Germinal center (tissue), 1 donor: ENCODE data around the gene NOS2.
"Not testable (repeated sequence)": the region's sequence is repeated elsewhere in the genome, so short reads cannot be mapped to it uniquely, and the experiment has no call there.

Experiments
- DNase-seq: peaks from one replicate; pipeline ENCODE4 v3.0.0; 2012; ENCODE audit warnings: mixed read lengths, low spot score

The NOS2 gene

DNA sequence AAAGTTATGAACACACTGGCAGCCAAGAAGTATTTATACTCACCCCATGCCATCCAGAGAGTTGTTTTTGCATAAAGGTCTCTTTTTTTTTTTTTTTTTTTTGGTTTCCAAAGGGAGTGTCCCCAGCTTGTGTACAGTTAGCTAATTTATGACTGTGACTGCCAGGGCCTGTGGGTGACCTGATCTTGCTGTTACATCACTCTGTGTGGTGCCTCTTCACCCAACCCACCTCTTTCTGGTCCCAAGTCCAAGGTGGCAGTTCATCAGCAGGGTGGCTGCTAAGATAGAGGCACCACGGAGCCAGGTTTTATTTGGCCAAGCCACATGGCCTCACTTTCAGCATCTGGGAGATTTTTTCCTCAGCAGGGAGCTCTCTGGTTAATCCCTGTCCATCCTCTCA, at the start of gene NOS2:
Gene NOS2 (minus strand): TSS at position 8 of the 400 bp plus-strand sequence. CDS start 1,720 bp downstream, outside the sequence.
- DNase-seq, result no peak

DNA sequence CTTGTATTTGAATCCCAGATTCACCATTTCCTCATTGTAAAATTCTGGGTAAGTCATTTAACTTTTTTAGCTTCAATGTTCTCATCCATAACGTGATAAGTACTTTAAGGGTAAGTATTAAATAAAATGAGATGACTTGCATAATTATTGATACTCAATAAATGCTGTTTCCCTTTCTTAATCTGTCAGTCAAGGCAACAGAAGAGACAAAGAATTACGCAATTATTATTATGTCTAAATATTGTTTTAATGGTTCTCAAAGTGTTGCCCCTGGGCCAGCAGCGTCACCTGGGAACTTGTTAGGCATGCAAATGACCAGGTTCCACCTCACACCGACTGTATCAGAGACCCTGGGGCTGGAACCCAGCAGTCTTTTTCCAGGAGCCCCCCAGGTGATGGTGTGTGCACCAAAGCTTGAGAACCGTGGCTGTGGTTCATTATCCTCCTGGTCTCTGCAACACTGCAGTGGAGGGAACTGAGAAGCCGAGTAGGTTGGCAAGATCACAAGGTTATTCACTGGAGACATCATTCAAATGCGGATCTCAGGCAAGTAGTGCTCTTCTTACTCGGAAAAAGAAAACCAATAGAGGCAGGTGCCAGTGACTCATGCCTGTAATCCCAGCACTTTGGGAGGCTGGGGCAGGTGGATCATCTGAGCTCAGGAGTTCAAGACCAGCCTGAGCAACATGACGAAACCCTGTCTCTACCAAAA, 49.3 kb upstream of the NOS2 start:
- no peak for DNase-seq

DNA sequence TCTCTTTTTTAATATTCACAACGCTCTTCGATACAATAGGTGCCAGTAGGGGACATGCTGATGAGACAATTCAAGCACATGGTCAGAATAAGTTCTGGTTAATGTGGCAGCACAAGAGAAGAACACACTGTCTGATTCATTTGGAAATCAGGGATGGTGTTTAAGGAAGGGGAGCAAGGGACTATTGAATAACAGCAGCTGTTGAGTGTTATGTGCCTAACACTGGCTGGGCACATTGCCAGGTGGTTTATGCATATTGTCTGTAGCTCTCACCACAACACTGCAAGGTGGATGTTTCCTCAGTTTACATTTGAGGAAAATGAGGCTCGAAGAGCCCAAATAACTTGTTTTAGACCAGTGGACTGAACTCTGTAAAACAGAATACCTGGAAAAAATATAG, 48.6 kb upstream of the NOS2 start:
- no peak for DNase-seq

DNA sequence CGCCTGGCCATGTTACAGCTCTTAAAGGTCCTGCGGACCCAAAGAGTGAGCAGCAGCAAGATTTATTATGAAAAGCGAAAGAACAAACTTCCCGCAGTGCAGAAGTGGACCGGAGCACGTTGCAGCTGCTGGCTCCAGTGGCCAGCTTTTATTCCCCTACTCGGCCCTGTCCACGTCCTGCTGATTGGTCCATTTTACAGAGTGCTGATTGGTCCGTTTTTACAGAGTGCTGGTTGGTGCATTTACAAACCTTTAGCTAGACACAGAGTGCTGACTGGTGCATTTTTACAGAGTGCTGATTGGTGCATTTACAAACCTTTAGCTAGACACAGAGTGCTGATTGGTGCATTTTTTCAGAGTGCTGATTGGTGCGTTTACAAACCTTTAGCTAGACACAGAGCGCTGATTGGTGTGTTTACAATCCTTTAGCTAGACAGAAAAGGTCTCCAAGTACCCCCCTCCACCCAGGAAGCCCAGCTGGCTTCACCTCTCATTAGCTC, 46.5 kb upstream of the NOS2 start:
- DNase-seq, result not testable (repeated sequence)

DNA sequence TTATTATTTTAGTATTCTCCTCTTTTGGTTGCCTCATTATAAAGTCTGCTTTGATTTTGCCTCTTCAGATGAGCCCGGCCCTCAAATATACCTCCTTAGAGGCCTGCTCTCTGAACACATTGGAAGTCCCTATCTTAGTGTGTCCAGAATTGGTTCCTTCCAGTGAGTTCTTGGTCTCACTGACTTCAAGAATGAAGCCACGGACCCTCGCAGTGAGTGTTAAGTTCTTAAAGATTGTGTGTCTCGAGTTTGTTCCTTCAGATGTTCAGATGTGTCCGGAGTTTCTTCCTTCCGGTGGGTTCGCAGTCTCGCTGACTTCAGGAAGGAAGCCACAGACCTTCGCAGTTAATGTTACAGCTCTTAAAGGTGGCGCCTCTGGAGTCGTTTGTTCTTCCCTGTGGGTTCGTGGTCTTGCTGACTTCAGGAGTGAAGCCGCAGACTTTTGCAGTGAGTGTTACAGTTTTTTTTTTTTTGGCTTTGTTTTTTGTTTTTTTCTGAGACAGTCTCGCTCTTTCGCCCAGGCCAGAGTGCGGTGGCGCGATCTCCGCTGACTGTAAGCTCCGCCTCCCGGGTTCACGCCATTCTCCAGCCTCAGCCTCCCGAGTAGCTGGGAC, 45.8 kb upstream of the NOS2 start:
- DNase-seq, result no peak

DNA sequence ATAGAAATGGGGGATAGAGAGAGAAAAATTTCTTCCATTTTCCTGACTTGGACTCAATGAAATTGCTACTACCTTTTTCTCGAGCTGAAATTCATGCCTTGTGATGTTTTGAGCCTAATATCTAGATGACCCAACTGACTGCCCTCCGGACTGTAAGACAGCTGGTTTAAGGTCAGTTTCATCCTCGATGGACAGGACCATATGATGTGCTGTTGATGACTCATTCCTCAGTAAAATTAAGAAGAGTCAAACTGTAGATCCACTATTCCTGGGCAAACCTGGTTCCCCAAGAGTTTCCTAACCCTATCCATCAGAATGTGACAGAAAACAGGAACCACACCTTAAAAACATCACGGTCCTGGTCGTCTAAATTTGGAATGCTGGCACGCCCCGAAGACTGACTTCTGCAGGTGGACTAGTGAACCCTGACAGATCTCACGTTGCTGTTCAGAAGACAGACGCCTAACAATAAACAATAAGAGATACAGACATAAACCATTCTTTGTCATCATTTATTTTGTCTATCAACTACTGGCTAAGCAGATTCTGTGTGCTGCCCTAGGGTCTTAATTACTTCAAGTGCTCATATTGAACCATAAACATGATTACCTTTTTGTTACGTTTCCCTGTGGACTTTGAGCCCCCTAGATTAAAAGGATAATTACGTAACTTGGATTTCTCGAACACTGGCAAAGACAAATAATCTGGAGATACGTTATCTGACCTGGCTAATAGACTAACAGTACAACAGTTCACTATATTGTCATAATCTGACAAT, 45.1 kb upstream of the NOS2 start:
- DNase-seq, result no peak

DNA sequence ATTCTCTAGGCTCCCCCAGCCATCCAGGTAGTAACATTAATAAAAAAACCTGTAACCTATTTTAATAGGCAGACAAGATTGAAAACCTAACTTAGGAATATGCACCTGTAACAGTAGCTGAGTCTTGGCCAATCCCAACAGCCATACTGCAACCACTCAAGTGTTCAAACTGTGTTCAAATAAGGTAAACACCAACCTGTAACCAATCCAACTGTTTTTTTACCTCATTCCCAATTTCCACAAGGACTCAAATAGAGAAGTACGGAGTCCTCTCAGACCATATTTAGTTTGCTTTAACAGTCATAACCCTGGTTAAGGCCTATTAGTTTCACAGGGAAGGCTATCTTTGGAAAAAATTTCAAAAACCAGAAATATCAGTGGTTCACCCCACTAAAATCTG, 40.4 kb upstream of the NOS2 start:
- no peak for DNase-seq

DNA sequence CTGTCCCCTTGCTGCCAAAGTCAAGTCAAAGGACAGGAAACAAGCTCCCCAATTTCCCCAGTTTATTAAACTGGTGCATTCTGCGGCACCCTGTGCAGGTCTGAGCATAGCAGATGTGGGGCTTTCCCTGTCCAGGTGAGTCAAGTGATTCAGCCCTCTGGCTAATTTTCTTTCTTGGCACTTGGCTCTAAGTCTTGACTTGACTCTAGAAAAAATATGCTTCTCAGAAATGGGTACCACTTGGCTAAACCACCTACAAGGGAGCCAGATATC, 40.0 kb upstream of the NOS2 start:
- not testable (repeated sequence) for DNase-seq

DNA sequence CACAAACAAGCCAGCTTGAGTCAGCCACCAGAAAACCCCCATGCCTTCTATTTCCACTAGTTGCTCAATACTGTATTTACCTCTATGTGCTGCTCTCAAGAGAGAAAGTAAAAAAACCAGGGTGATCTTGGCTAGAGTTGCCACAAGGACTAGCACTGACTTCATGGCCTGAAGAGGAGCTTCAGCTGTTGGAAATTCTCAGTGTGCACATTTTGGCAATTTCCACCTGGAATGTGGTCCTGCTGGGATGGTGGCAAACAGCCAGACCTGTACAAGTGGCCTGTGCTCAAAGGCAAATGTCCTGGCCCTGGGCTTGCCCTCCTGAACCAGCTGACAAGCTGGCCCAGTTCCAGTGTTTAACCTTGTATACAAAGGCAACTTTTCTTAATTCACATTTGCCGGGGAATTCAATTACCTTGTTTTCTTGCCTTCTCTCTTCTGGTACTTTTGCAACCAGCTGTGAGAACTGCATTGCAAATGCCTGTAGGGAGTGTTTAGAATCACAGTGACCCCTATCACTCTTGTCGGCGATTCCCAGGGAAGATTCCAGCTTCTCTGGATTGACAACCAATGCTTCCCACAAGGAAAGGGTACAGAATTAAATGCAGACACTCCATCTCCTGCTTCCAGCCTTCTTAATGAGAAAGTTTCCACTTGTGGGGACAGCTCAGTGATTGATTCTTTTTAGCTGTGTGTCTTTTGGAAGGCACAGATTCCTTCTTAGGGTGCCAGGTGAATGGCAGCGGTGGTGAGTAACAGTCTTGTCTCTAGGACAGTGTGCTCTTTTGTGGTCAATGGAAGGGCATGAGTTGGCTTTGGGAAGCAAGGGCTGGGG, 39.5 kb upstream of the NOS2 start:
- DNase-seq, result not testable (repeated sequence)

DNA sequence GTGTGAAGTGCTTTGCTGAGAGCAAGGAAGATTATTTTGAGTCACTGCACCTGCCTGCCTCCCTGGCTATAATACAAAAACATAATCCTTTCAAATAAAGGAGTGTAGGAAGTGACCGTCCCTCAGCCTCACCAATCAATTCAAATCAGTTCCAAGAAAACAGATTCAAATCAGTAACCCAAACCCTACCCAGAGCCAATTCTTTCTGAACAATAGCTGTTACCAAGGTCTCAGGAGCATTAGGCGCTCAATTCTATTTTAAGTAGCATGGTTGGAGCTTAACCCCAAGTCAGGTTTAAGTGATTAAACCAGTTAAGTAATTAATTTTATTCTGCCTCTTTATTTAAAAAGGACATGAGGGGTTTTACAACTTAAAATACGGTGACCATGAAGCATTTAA, 38.3 kb upstream of the NOS2 start:
- not testable (repeated sequence) for DNase-seq

DNA sequence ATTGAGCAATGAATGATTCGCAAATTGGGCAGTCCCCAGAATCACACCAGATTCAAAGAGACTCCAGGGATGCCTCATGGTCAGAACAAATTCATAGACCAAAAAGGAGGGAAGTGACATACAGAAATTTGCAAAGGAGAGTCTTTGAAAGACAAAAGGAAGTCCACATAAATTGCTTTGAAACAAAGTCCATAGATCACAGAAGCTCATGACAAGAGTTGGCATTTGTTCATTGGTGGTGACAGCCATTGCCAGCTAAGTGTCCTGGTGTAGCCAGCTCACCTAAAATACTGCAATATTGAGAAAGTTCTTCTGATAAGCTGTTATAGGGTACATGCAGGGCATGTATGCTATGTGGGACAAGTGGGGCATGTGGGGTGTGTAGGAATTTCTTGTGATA, 37.4 kb upstream of the NOS2 start:
- not testable (repeated sequence) for DNase-seq

DNA sequence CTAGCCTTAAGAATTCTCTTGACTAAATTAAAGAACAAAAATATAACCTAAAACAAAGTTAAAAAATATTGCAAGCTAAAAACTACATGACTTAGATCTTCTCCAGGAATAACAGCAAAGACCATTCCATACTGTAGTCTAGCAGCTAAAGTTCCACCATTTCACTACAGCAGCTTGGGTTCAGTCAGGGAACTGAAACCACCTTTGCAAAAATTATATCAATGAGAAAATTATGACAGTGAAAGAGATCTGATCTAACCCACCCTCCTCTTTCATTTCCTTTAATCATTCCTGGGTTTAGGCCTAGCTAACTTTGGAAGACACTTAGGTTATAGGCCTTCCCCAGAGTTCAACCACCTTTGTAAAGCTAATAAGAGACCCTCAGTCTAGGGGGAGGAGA, 36.3 kb upstream of the NOS2 start:
- DNase-seq, result no peak

DNA sequence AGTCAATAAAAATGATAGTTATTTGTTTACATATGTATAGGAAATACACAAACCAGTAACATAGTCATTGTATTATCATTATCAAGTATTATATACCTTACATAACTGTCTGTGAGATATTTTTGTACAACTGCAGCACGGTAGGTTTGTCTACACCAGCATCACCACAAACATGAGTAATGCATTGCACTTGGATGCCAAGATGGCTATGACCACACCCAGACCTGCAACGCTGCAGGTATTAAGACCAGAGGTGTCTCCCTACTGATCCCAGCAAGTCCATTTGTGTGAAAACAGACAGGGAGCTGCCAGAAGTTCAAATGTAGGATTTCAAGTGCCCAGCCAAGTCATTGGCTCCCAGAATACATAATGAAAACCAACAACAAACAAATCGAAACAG, 34.2 kb upstream of the NOS2 start:
- DNase-seq, result no peak

DNA sequence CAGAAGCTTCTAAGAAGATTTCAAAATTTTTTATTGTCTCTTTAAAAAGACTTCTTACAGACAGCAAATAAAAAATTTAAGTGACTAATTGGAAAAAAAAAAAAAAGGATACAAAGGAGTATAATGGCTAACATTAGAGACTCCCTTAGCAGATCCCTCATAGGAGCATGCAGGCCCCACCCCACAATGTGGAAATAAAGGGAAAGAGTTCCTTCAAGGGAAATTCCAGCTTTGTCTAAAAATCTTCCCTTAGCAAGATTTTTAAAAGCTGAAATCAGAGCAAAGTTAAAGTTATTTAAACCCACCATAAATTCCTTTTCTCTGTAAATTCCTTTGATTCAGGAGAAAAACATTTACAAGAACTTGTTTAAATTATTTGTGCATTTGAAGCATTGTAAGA, 32.5 kb upstream of the NOS2 start:
- no peak for DNase-seq

DNA sequence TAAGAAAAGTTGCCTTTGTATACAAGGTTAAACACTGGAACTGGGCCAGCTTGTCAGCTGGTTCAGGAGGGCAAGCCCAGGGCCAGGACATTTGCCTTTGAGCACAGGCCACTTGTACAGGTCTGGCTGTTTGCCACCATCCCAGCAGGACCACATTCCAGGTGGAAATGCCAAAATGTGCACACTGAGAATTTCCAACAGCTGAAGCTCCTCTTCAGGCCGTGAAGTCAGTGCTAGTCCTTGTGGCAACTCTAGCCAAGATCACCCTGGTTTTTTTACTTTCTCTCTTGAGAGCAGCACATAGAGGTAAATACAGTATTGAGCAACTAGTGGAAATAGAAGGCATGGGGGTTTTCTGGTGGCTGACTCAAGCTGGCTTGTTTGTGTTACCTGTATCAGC, 29.6 kb upstream of the NOS2 start:
- DNase-seq, result not testable (repeated sequence)

DNA sequence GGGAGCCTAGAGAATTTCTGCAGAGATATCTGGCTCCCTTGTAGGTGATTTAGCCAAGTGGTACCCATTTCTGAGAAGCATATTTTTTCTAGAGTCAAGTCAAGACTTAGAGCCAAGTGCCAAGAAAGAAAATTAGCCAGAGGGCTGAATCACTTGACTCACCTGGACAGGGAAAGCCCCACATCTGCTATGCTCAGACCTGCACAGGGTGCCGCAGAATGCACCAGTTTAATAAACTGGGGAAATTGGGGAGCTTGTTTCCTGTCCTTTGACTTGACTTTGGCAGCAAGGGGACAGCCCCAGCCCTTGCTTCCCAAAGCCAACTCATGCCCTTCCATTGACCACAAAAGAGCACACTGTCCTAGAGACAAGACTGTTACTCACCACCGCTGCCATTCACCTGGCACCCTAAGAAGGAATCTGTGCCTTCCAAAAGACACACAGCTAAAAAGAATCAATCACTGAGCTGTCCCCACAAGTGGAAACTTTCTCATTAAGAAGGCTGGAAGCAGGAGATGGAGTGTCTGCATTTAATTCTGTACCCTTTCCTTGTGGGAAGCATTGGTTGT, 28.9 kb upstream of the NOS2 start:
- not testable (repeated sequence) for DNase-seq

DNA sequence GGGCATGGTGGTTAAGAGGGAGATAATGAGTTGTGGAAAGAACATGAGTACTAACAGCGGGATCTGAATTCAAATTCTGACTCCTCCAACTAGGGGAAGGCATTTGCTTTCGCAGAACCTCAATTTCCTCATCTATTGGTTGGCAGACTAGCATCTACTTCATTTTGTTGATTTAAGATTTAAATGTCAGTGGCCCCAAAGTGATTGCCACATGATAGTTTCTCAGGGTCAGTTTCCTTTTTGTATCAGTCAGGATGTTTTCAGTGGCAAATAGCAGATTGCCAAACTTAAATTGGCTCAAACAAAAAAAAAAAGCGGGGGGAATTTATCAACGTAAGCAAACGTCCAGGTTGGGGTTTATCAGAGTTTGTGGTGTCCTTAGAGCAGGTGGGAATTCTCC, 25.1 kb upstream of the NOS2 start:
- DNase-seq, result no peak

DNA sequence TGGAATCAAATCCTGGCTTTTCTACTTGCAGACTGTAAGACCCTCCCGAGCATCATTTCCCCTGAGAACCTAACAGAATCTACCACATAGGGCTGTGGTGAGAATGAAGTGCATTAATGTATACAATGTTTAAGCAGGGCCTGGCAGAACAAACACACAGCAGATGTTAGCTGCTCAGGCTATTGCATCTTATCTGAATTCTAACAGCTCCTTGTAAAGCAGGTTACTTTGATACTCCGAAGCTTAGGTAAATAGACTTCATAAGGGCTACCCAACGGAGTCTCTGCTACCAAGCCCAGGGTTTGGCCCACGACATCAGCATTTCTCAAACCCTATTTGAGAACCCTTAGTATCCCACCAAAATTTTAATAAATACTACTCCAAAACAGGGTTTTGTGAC, 24.4 kb upstream of the NOS2 start:
- no peak for DNase-seq

DNA sequence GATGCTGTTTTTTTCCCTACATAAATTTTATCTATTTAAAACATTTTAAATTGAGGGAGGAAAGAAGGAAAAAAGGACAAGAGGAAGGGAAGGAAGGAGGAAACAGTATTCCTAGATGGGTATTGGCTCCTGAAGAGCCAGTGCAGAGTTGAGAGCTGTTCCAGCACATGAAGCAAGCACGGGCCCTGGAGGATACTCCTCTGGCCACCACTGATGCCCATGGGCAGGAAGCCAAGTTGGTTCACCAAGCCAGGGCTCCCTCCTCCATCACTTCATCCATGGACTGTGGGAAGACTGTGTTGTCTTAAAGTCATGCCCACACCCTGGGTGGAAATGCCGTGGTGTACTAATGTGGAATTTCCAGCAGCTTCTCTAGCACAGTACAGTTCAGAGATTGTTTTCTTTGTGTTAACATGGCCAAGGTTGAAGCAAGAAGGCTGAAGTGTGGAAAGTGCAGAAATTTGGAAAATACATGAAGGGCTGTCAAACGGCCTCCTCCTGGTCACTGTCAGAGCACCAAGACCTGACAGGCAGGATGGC, 23.9 kb upstream of the NOS2 start:
- no peak for DNase-seq

DNA sequence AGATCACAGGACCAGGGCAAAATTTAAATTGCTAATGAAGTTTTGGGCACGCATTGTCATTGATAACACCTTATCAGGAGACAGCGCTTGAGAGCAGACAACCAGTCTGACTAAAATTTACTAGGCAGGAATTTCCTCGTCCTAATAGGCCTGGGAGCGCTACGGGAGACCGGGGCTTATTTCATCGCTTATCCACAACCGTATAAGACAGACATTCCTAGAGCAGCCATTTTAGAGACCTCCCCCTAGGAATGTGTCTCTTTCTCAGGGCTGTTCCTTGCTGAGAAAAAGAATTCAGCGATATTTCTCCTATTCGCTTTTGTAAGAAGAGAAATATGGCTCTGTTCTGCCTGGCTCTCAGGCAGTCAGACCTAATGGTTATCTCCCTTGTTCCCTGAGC, 21.8 kb upstream of the NOS2 start:
- DNase-seq, result not testable (repeated sequence)

DNA sequence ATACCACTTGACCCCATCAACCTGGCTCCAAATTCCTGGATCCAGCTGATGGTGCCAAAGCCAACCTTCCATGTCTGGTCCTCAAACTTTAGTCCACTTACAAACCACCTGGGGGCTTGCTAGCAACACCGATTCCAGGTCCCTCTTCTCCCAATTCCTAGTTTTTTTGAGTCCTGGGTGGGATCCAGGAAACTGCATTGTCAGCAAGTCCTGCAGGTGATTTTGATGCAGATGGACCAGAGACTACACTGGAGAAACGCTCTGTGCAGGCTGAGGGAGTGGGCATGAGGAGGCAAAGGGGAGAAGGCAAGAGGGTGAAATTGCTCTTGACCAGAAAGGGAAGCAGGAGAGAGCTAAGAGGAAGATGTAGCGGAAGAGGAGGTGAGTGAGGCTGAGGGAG, 21.0 kb upstream of the NOS2 start:
- no peak for DNase-seq

DNA sequence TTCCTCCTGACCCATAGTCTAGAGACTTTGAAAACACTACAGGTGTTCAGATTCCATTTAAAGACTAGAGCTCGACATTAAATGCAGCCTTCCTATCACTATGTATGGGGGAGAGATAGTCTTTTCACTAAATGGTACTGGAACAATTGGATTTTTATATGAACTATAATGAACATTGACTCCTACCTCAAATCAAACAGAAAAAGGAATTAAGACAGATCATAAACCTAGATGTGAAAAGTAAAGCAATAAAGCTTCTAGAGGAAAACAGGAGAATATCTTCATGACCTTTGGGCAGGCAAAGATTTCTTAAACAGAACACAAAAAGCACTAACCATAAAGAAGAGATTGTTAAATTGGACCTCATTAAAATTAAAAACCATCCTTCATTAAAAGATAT, 18.8 kb upstream of the NOS2 start:
- no peak for DNase-seq
